Peyer's patch (tissue), 4 donors: ENCODE results near the gene RXFP4. TPM values are rescaled to one million over a fixed set of nuclear protein-coding genes. Genes with fewer than 3 reads are reported as not detected.

Experiments
- DNase-seq, 3 donors: peaks; one replicate each; pipeline ENCODE4 v3.0.0-alpha.2; 2017 to 2019
- H3K27ac ChIP-seq, 4 donors: fragments of 200-600 bp; sonication (generic); one replicate each; pipeline ENCODE4 v1.5.1; 2016 to 2019
- H3K27me3 ChIP-seq, 2 donors: fragments of 200-600 bp; sonication (generic); one replicate each; pipeline ENCODE4 v1.5.1; 2019
- H3K36me3 ChIP-seq, 3 donors: fragments of 200-600 bp; sonication (generic); one replicate each; pipeline ENCODE4 v1.5.1; 2016 to 2019
- H3K4me1 ChIP-seq, 4 donors: fragments of 200-600 bp; sonication (generic); one replicate each; pipeline ENCODE4 v1.5.1; 2016 to 2019
- H3K4me3 ChIP-seq, 4 donors: fragments of 200-600 bp; sonication (generic); 1 replicate in 3 of 4; 2 replicates in 1 of 4; pipeline ENCODE4 v1.5.1; 2016 to 2019; ENCODE audit warnings: mild to moderate bottlenecking in 1 of 4
- H3K9me3 ChIP-seq, 4 donors: fragments of 200-600 bp; sonication (generic); one replicate each; pipeline ENCODE4 v1.5.1; 2016 to 2019; ENCODE audit warnings: mild to moderate bottlenecking in 1 of 4
- POLR2A ChIP-seq, 2 donors: fragments of 450-650 bp; IDR thresholded peaks; one replicate each; pipeline ENCODE4 v1.5.1; 2017; ENCODE audit warnings: antibody characterized with exemption in 2 of 2, mild to moderate bottlenecking in 2 of 2, moderate library complexity in 2 of 2
- total RNA-seq, 4 donors: library from RNA; depleted of rRNA; stranded (reverse); fragments of >200 nt; gene quantifications; one replicate each; pipeline ENCODE4 v1.1.0, GENCODE V29; 2016
- TF ChIP-seq, protein P1 (sequence below), 6 experiments: fragments of 450-650 bp in 4 of 6; fragments of 200-600 bp in 2 of 6; sonication (generic) in 1 of 6; IDR thresholded peaks; one replicate each; pipeline ENCODE4 v1.5.1; 2017 to 2019; ENCODE audit warnings: antibody characterized with exemption in 6 of 6, mild to moderate bottlenecking in 3 of 6, moderate library complexity in 1 of 6

The RXFP4 gene
- total RNA-seq, 4 donors from 2014 or later = 2.3 TPM; not detected in 3

GRCh38 chr1:155957411-155957915 is 16.0 kb downstream of the RXFP4 start:
- Histone ChIP-seq H3K4me1 (peaks cover 0 to 8% (median 3%) of the 10 kb centered on the region in 4 donors), H3K4me3 (no peak overlapping the region), H3K36me3 (peaks cover 0 to 98% (median 2%) of the 10 kb centered on the region in 3 donors), H3K9me3 (no peaks in the 10 kb centered on the region), H3K27me3 (no peaks in the 10 kb centered on the region), H3K27ac (no peak overlapping the region)
- TF ChIP-seq POLR2A (IDR thresholded peaks at IDR 0.05) = no peak
- no peak for DNase-seq

DNA sequence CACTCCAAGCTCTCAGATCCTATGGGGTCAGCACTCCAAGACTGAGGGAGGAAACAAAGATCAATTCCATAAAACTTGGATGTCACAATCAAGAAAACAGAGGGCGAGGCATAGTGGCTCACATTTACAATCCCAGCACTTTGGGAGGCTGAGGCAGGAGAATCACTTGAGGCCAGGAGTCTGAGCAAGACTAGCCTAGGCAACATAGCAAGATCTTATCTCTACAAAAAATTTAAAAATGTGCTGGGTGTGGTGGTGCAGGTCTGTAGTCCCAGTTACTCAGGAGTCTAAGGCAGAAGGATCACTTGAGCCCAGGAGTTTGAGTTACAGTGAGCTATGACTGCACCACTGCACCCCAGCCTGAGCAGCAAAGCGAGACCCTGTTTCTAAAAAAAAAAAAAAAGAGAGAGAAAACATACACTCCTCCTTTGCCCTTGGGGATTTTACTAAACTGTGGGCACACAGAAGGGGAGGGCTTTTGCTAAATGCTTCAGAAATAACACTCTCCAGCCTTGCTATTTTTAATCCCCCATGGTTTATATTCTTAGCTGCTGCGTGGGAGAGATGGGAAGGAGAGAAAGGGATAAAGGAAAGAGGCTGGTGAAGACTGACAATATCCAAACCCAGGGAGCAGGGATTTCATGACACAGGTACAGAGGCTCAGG is 18.8 kb downstream of the RXFP4 start:
- Histone ChIP-seq H3K4me1 (peaks cover 0 to 10% (median 6%) of the 10 kb centered on the region in 4 donors), H3K4me3 (no peak overlapping the region), H3K36me3 (peaks cover 0 to 100% (median 2%) of the 10 kb centered on the region in 3 donors), H3K9me3 (no peaks in the 10 kb centered on the region), H3K27me3 (no peaks in the 10 kb centered on the region), H3K27ac (peak overlapping the region in 3 of 4 donors; percentile 20 to 61 (median 43))
- DNase-seq = no peak
- TF ChIP-seq, protein P1, sequence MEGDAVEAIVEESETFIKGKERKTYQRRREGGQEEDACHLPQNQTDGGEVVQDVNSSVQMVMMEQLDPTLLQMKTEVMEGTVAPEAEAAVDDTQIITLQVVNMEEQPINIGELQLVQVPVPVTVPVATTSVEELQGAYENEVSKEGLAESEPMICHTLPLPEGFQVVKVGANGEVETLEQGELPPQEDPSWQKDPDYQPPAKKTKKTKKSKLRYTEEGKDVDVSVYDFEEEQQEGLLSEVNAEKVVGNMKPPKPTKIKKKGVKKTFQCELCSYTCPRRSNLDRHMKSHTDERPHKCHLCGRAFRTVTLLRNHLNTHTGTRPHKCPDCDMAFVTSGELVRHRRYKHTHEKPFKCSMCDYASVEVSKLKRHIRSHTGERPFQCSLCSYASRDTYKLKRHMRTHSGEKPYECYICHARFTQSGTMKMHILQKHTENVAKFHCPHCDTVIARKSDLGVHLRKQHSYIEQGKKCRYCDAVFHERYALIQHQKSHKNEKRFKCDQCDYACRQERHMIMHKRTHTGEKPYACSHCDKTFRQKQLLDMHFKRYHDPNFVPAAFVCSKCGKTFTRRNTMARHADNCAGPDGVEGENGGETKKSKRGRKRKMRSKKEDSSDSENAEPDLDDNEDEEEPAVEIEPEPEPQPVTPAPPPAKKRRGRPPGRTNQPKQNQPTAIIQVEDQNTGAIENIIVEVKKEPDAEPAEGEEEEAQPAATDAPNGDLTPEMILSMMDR (IDR thresholded peaks at IDR 0.05) = no peak
- no peak for TF ChIP-seq POLR2A (IDR thresholded peaks at IDR 0.05)

DNA sequence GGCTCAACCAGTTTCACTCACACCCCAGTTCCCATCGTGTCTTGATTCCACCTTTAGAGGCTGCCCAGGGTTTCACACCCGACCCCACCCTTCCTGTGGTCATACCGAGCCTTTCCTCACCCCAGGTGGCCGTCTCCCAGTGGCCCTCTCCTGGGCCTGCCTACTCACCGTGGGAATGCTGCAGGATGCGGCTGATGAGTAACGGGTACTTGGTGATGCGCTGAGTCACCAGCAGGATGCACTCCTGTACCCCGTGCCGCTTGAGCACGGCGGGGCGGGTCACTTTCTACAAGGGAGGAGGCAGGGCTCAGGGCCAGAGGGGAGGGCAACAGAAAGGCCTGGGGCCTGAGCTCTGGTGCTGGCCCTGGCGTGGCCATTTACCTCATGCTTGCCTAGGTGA is 20.5 kb downstream of the RXFP4 start:
- DNase-seq = peak in 1 of 3 donors; percentile 39
- TF ChIP-seq, protein P1 (IDR thresholded peaks at IDR 0.05) = no peak
- no peak for TF ChIP-seq POLR2A (IDR thresholded peaks at IDR 0.05)
- H3K27ac ChIP-seq = peak overlapping the region in 3 of 4 donors; percentile 51 to 61 (median 58)
- H3K36me3 ChIP-seq = peaks cover 0 to 100% (median 2%) of the 10 kb centered on the region in 3 donors
- H3K27me3 ChIP-seq = no peaks in the 10 kb centered on the region
- H3K4me3 ChIP-seq = no peak overlapping the region
- peaks cover 0 to 13% (median 6%) of the 10 kb centered on the region in 4 donors for H3K4me1 ChIP-seq
- no peaks in the 10 kb centered on the region for H3K9me3 ChIP-seq

DNA sequence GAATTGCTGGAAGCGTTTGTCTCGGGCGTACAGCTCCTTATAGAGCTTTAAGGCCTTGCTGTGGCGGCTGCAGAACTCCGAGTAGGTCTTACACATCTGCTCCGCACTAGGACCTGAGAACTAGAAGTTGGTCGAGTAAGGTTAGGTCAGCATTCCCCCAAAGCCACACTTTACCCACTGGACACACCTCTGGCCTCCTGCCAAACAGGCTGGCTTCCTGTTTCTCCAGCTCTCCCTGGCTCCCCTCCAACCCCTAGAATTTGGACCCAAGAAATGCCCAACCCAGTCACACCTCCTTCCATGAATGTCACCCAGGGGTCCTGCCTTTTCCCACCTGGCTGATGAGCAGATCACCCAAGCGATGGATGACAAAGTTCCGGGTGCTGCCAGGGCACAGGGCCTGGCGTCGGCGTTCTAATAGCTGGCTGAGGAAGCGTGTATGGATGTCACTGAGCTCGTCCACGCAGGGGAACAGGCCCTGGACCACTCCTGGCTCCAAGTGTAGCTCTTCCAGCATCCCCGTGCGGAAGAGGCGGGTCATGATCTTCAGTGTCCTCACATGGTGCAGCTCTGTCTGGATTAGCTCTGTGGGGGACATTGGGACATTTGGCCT is 21.3 kb downstream of the RXFP4 start:
- Histone ChIP-seq H3K4me3 (no peak overlapping the region), H3K27me3 (no peaks in the 10 kb centered on the region), H3K4me1 (peaks cover 0 to 20% (median 9%) of the 10 kb centered on the region in 4 donors), H3K27ac (peak overlapping the region in 3 of 4 donors; percentile 51 to 61 (median 58)), H3K9me3 (no peaks in the 10 kb centered on the region), H3K36me3 (peaks cover 0 to 100% (median 2%) of the 10 kb centered on the region in 3 donors)
- TF ChIP-seq, protein P1 (IDR thresholded peaks at IDR 0.05) = no peak
- TF ChIP-seq POLR2A (IDR thresholded peaks at IDR 0.05) = no peak
- no peak for DNase-seq

GRCh38 chr1:155964193-155964592 is 22.8 kb downstream of the RXFP4 start:
- Histone ChIP-seq H3K27ac (no peak overlapping the region), H3K36me3 (peaks cover 0 to 100% (median 2%) of the 10 kb centered on the region in 3 donors), H3K4me3 (no peak overlapping the region), H3K27me3 (no peaks in the 10 kb centered on the region), H3K9me3 (no peaks in the 10 kb centered on the region), H3K4me1 (peaks cover 0 to 35% (median 23%) of the 10 kb centered on the region in 4 donors)
- no peak for TF ChIP-seq POLR2A (IDR thresholded peaks at IDR 0.05)
- TF ChIP-seq, protein P1 (IDR thresholded peaks at IDR 0.05) = no peak
- DNase-seq = no peak

- H3K27me3 ChIP-seq = no peaks in the 10 kb centered on the region
- no peak overlapping the region for H3K4me3 ChIP-seq
- TF ChIP-seq, protein P1 (IDR thresholded peaks at IDR 0.05) = no peak
- TF ChIP-seq POLR2A (IDR thresholded peaks at IDR 0.05) = no peak
- peaks cover 0 to 90% (median 2%) of the 10 kb centered on the region in 3 donors for H3K36me3 ChIP-seq
- H3K4me1 ChIP-seq = peaks cover 0 to 55% (median 37%) of the 10 kb centered on the region in 4 donors
- no peaks in the 10 kb centered on the region for H3K9me3 ChIP-seq
- no peak for DNase-seq
- peak overlapping the region in 1 of 4 donors; percentile 63 for H3K27ac ChIP-seq
Observed at GRCh38 chr1:155966135-155966534, 24.7 kb downstream of the RXFP4 start.
